Endodermal cell (in vitro differentiated cells): ENCODE data around the gene CCSER1. TPM values are rescaled to one million over a fixed set of nuclear protein-coding genes. Genes with fewer than 3 reads are reported as not detected.

Source experiments
- DNase-seq: peaks from one replicate; pipeline ENCODE4 v3.0.0-alpha.2; 2017
- H3K27ac ChIP-seq: 2 replicates; pipeline ENCODE4 v1.5.1; 2013; ENCODE audit warnings: mild to moderate bottlenecking, low read depth, low read length, moderate library complexity
- H3K27me3 ChIP-seq: 2 replicates; pipeline ENCODE4 v1.6.1; 2013; ENCODE audit warnings: mild to moderate bottlenecking, low read length, moderate library complexity; ENCODE audit not compliant: insufficient read depth, control insufficient read depth, poor library complexity, severe bottlenecking
- H3K36me3 ChIP-seq: 2 replicates; pipeline ENCODE4 v1.7.0; 2013; ENCODE audit warnings: mild to moderate bottlenecking, low read length, moderate library complexity; ENCODE audit not compliant: control insufficient read depth, insufficient read depth
- H3K4me1 ChIP-seq: one replicate; pipeline ENCODE4 v1.7.0; 2013; ENCODE audit warnings: low read length; ENCODE audit not compliant: control insufficient read depth, insufficient read depth
- H3K4me3 ChIP-seq: 2 replicates; pipeline ENCODE4 v1.5.1; 2013; ENCODE audit warnings: mild to moderate bottlenecking, low read length, moderate library complexity
- H3K9ac ChIP-seq: 2 replicates; pipeline ENCODE4 v1.6.1; 2013; ENCODE audit warnings: mild to moderate bottlenecking, low read length, moderate library complexity; ENCODE audit not compliant: poor library complexity, severe bottlenecking; ENCODE audit errors: extremely low read depth
- H3K9me3 ChIP-seq: 2 replicates; pipeline ENCODE4 v1.6.1; 2013; ENCODE audit warnings: mild to moderate bottlenecking, low read length, moderate library complexity; ENCODE audit not compliant: control insufficient read depth
- H3K27ac Mint-ChIP-seq: 2 replicates; pipeline ENCODE4 v1.8.0; 2020; ENCODE audit warnings: mixed read lengths
- H3K27me3 Mint-ChIP-seq: 2 replicates; pipeline ENCODE4 v1.8.0; 2021; ENCODE audit warnings: mild to moderate bottlenecking, mixed read lengths; ENCODE audit not compliant: insufficient read depth
- H3K36me3 Mint-ChIP-seq: 2 replicates; pipeline ENCODE4 v1.8.0; 2020; ENCODE audit warnings: low read depth, mixed read lengths
- H3K4me1 Mint-ChIP-seq: 2 replicates; pipeline ENCODE4 v1.8.0; 2020; ENCODE audit warnings: mixed read lengths
- H3K4me3 Mint-ChIP-seq: 2 replicates; pipeline ENCODE4 v1.8.0; 2020; ENCODE audit warnings: mild to moderate bottlenecking, moderate library complexity, mixed read lengths
- H3K9me3 Mint-ChIP-seq: 2 replicates; pipeline ENCODE4 v1.8.0; 2020; ENCODE audit warnings: mild to moderate bottlenecking, mixed read lengths
- CTCF ChIP-seq: fragments of 200-600 bp; sonication (generic); conservative IDR thresholded peaks from 2 replicates; pipeline ENCODE4 v1.5.0; 2021; ENCODE audit warnings: antibody characterized with exemption, mild to moderate bottlenecking
- WGBS, 2 experiments: methylation state at CpG; one replicate each; pipeline versions ENCODE4 v1.1.5 to v1.1.7; 2013; ENCODE audit warnings: missing lambda C conversion rate in 2 of 2, mixed read lengths in 1 of 2; ENCODE audit not compliant: insufficient coverage in 1 of 2, insufficient read length in 1 of 2; 5-methylcytosine and 5-hydroxymethylcytosine counted together
- total RNA-seq, 2 donors: library from RNA; stranded (reverse); fragmentation: NEBNext Ultra II Directional in 1 of 2; extraction: Animal tissue kit (Norgen Biotek cat#: 25700) in 1 of 2; gene quantifications; 2 replicates in 1 of 2; 3 replicates in 1 of 2; pipeline ENCODE4 v1.2.1, GENCODE V29; 2021

CCSER1 gene
- total RNA-seq, 2 donors from 2014 or later = 1.1 to 2.2 TPM

- Mint-ChIP-seq H3K4me3 (no peak overlapping the region), H3K27ac (no peak overlapping the region), H3K4me1 (peaks cover 4% of the 10 kb centered on the region), H3K27me3 (no peaks in the 10 kb centered on the region), H3K9me3 (no peaks in the 10 kb centered on the region), H3K36me3 (no peaks in the 10 kb centered on the region)
- 85 to 100% methylated on average over 1 to 4 of the region's 4 CpGs for WGBS, 2 experiments
- Histone ChIP-seq H3K9ac (no peak overlapping the region), H3K27me3 (no peaks in the 10 kb centered on the region), H3K36me3 (no peaks in the 10 kb centered on the region), H3K27ac (no peak overlapping the region), H3K4me3 (no peak overlapping the region), H3K4me1 (no peaks in the 10 kb centered on the region), H3K9me3 (no peaks in the 10 kb centered on the region)
- TF ChIP-seq CTCF = no peak
- no peak for DNase-seq
Observed at GRCh38 chr4:90545380-90545779, 418.2 kb downstream of the CCSER1 start.

- Histone ChIP-seq H3K9me3 (no peaks in the 10 kb centered on the region), H3K9ac (no peak overlapping the region), H3K4me3 (no peak overlapping the region), H3K36me3 (no peaks in the 10 kb centered on the region), H3K27ac (no peak overlapping the region), H3K4me1 (no peaks in the 10 kb centered on the region), H3K27me3 (no peaks in the 10 kb centered on the region)
- no peak overlapping the region for H3K4me3 Mint-ChIP-seq
- TF ChIP-seq CTCF = no peak
- no peak overlapping the region for H3K27ac Mint-ChIP-seq
- H3K36me3 Mint-ChIP-seq = no peaks in the 10 kb centered on the region
- H3K4me1 Mint-ChIP-seq = peaks cover 4% of the 10 kb centered on the region
- H3K9me3 Mint-ChIP-seq = no peaks in the 10 kb centered on the region
- no peaks in the 10 kb centered on the region for H3K27me3 Mint-ChIP-seq
- 86 to 100% methylated on average over 1 of the region's 1 CpG for WGBS, 2 experiments
- DNase-seq = no peak
Observed at GRCh38 chr4:90546114-90546513, 418.9 kb downstream of the CCSER1 start.

- Mint-ChIP-seq H3K36me3 (no peaks in the 10 kb centered on the region), H3K4me3 (no peak overlapping the region), H3K4me1 (no peaks in the 10 kb centered on the region), H3K9me3 (no peaks in the 10 kb centered on the region), H3K27me3 (no peaks in the 10 kb centered on the region), H3K27ac (no peak overlapping the region)
- no peak for TF ChIP-seq CTCF
- no peak for DNase-seq
- Histone ChIP-seq H3K9me3 (no peaks in the 10 kb centered on the region), H3K4me3 (no peak overlapping the region), H3K9ac (no peak overlapping the region), H3K36me3 (no peaks in the 10 kb centered on the region), H3K27ac (no peak overlapping the region), H3K4me1 (no peaks in the 10 kb centered on the region), H3K27me3 (no peaks in the 10 kb centered on the region)
- WGBS, 2 experiments = 89% methylated on average over 2 of the region's 2 CpGs; no CpG with 5 or more reads in 1 of the 2 experiments
Observed at GRCh38 chr4:90570615-90571014, 443.4 kb downstream of the CCSER1 start.
